HepG2 (cell line): ENCODE results near the gene CDH13. TPM values are rescaled to one million over a fixed set of nuclear protein-coding genes. Genes with fewer than 3 reads are reported as not detected.

Experiments
- ATAC-seq: fragments of 200-7000 bp; cut with Tn5 transposase; 3 replicates; pipeline ENCODE4 v1.9.1; 2020; ENCODE audit warnings: mild to moderate bottlenecking, moderate library complexity
- BruUV-seq: library from RNA; stranded (reverse); fragments of 400-500 nt; replicated peaks from 2 replicates; lab custom pipeline; 2021; lab: Mats Ljungman, UMichigan
- CTCF ChIA-PET: fragments of 300-600 bp; formaldehyde crosslinking; extraction: SDS; loops from one replicate; lab custom pipeline; 2021; ENCODE audit warnings: low total read pairs, inconsistent platforms, low intra/inter-chr PET ratio; lab: Yijun Ruan, JAX
- POLR2A ChIA-PET: fragments of 350-600 bp; sonication (Branson Sonifier 250); formaldehyde crosslinking; loops from one replicate; lab custom pipeline; 2020; ENCODE audit warnings: antibody characterized with exemption, inconsistent platforms; lab: Yijun Ruan, JAX
- DNase-seq: peaks from one replicate; pipeline ENCODE4 v3.0.0-alpha.2; 2015; ENCODE audit warnings: low spot score
- FAIRE-seq: peaks from 3 replicates; lab custom pipeline; 2011; peaks lifted over from hg19 to GRCh38; lab: Jason Lieb, UNC
- H2AFZ ChIP-seq: one replicate; pipeline ENCODE4 v1.6.1; 2011; ENCODE audit warnings: low read length, inconsistent platforms
- H3K27ac ChIP-seq: fragments of 300-600 bp; 3 replicates; pipeline ENCODE4 v1.8.0; 2011; ENCODE audit warnings: mixed run types, mild to moderate bottlenecking, mixed read lengths, low read length, inconsistent platforms; ENCODE audit not compliant: insufficient read depth; ENCODE audit errors: extremely low read length
- H3K27me3 ChIP-seq, 2 experiments: fragments of 200-600 bp in 1 of 2; 2 replicates in 1 of 2; 3 replicates in 1 of 2; pipeline versions ENCODE4 v1.6.0 to v1.8.0; 2011; ENCODE audit warnings: low read length in 2 of 2, mild to moderate bottlenecking in 2 of 2, moderate library complexity in 2 of 2, inconsistent platforms in 1 of 2; ENCODE audit not compliant: insufficient read depth in 2 of 2, control insufficient read depth in 1 of 2
- H3K36me3 ChIP-seq, 2 experiments: fragments of 200-600 bp in 1 of 2; replicated peaks in 1 of 2; 2 replicates in 1 of 2; 3 replicates in 1 of 2; pipeline versions ENCODE4 v1.5.1 to v1.8.0; 2011; ENCODE audit warnings: low read length in 2 of 2, inconsistent platforms in 1 of 2; ENCODE audit not compliant: insufficient read depth in 2 of 2, control insufficient read depth in 1 of 2
- H3K4me1 ChIP-seq: 2 replicates; pipeline ENCODE4 v1.5.1; 2012; ENCODE audit warnings: low read length, inconsistent platforms; ENCODE audit not compliant: insufficient read depth
- H3K4me2 ChIP-seq: 2 replicates; pipeline ENCODE4 v1.6.0; 2011; ENCODE audit warnings: low read depth, low read length, inconsistent platforms
- H3K4me3 ChIP-seq, 3 experiments: fragments of 200-600 bp in 1 of 3; sonication (generic), shearing (Covaris generic) in 1 of 3; replicated peaks in 1 of 3; 2 replicates each; pipeline ENCODE4 v1.5.1; 2011 to 2016; ENCODE audit warnings: low read length in 3 of 3, inconsistent platforms in 2 of 3, low read depth in 2 of 3, mild to moderate bottlenecking in 2 of 3, control low read depth in 1 of 3, mixed read lengths in 1 of 3; ENCODE audit not compliant: insufficient read depth in 1 of 3
- H3K79me2 ChIP-seq: one replicate; pipeline ENCODE4 v1.6.1; 2011; ENCODE audit warnings: low read length, inconsistent platforms; ENCODE audit not compliant: insufficient read depth
- H3K9ac ChIP-seq: 2 replicates; pipeline ENCODE4 v1.6.0; 2011; ENCODE audit warnings: mild to moderate bottlenecking, low read depth, low read length, inconsistent platforms; ENCODE audit not compliant: insufficient read depth
- H3K9me3 ChIP-seq: 2 replicates; pipeline ENCODE4 v1.5.1; 2012; ENCODE audit warnings: mild to moderate bottlenecking, low read length
- H4K20me1 ChIP-seq: 2 replicates; pipeline ENCODE4 v1.6.0; 2011; ENCODE audit warnings: inconsistent platforms, mild to moderate bottlenecking, low read length, moderate library complexity; ENCODE audit not compliant: insufficient read depth
- DMAP1 ChIP-seq: IDR thresholded peaks from 2 replicates; pipeline ENCODE4 v1.6.1; 2016
- DNMT3B ChIP-seq: conservative IDR thresholded peaks from 2 replicates; pipeline ENCODE4 v1.6.1; 2016; ENCODE audit warnings: missing biosample characterization, control low read depth
- HDAC1 ChIP-seq: sonication (generic); formaldehyde crosslinking; IDR thresholded peaks from 2 replicates; pipeline ENCODE4 v1.5.1; 2020; ENCODE audit warnings: mild to moderate bottlenecking, missing genetic modification reagents
- HOXA3 ChIP-seq: sonication (generic); formaldehyde crosslinking; IDR thresholded peaks from 2 replicates; pipeline ENCODE4 v1.5.0; 2020; ENCODE audit warnings: missing genetic modification reagents
- PRPF4 ChIP-seq: fragments of 200-400 bp; formaldehyde crosslinking; IDR thresholded peaks from 2 replicates; pipeline ENCODE4 v1.6.1; 2016; ENCODE audit warnings: low read length, low read depth; ENCODE audit not compliant: poor library complexity, severe bottlenecking
- RARG ChIP-seq: sonication (generic); formaldehyde crosslinking; IDR thresholded peaks from 2 replicates; pipeline ENCODE4 v1.4.0; 2020; ENCODE audit warnings: low read depth, mild to moderate bottlenecking, missing genetic modification reagents
- TBX3 ChIP-seq: fragments of 450-650 bp; IDR thresholded peaks from 2 replicates; pipeline ENCODE4 v1.6.1; 2017; ENCODE audit warnings: antibody characterized with exemption, mild to moderate bottlenecking, inconsistent platforms, borderline replicate concordance
- ZNF281 ChIP-seq: sonication (generic); formaldehyde crosslinking; IDR thresholded peaks from 2 replicates; pipeline ENCODE4 v1.4.0; 2020; ENCODE audit warnings: missing genetic modification reagents, borderline replicate concordance
- ZNF44 ChIP-seq: sonication (generic); formaldehyde crosslinking; IDR thresholded peaks from 2 replicates; pipeline ENCODE4 v1.5.1; 2020; ENCODE audit warnings: mild to moderate bottlenecking, missing genetic modification reagents
- ZNF7 ChIP-seq: IDR thresholded peaks from 2 replicates; pipeline ENCODE4 v1.6.1; 2016; ENCODE audit warnings: missing biosample characterization, missing genetic modification reagents
- WGBS: methylation state at CpG from one replicate; pipeline ENCODE4 v1.1.6; 2017; ENCODE audit warnings: low lambda C conversion rate; 5-methylcytosine and 5-hydroxymethylcytosine counted together
- in situ Hi-C: cut with HindIII; loops from 2 replicates; pipeline ENCODE4 v1.10.0; 2017; ENCODE audit warnings: low pct_unique_long_range_greater_than_20kb; ENCODE audit not compliant: extremely low pct_ligation_motif_present
- intact Hi-C: fragments of 100-400 bp; cut with micrococcal nuclease; formaldehyde crosslinking; loops from one replicate; pipeline ENCODE4 v1.10.0; 2022; ENCODE audit not compliant: unreplicated experiment
- polyA plus RNA-seq, 8 experiments: library from polyadenylated mRNA; depleted of rRNA in 3 of 8; stranded (reverse) in 7 of 8; unstranded in 1 of 8; fragments of >200 nt; fragmentation: Illumina TruSeq in 4 of 8; extraction: Trizol in 4 of 8; gene quantifications; 2 replicates each; pipeline versions ENCODE4 v1.2.1 to v1.2.3, GENCODE V29; 2011 to 2016; ENCODE audit warnings: low read depth in 4 of 8, missing spikeins in 1 of 8, mixed read lengths in 1 of 8; ENCODE audit not compliant: insufficient read depth in 1 of 8
- total RNA-seq, 5 experiments: library from RNA; depleted of rRNA; stranded (reverse); fragments of >200 nt; fragmentation: Illumina TruSeq; extraction: Trizol; gene quantifications; 2 replicates each; pipeline ENCODE4 v1.2.3, GENCODE V29; 2016; ENCODE audit warnings: low read depth in 1 of 5
- TF ChIP-seq, protein P1 (sequence below): sonication (generic); formaldehyde crosslinking; IDR thresholded peaks from 2 replicates; pipeline ENCODE4 v1.4.0; 2020; ENCODE audit warnings: mild to moderate bottlenecking, missing genetic modification reagents
- TF ChIP-seq, protein P2 (sequence below): IDR thresholded peaks from 2 replicates; pipeline ENCODE4 v1.6.1; 2016; ENCODE audit warnings: missing compliant biosample characterization, missing genetic modification reagents, borderline replicate concordance
- TF ChIP-seq, protein P3 (sequence below): sonication (generic); formaldehyde crosslinking; IDR thresholded peaks from 2 replicates; pipeline ENCODE4 v1.4.0; 2020; ENCODE audit warnings: mild to moderate bottlenecking, missing genetic modification reagents, borderline replicate concordance

Gene CDH13
- total and polyA plus RNA-seq, 2 of the 13 experiments (the other 11 are each of a cell fraction or from before 2014, with no cell fraction given) = not detected

DNA sequence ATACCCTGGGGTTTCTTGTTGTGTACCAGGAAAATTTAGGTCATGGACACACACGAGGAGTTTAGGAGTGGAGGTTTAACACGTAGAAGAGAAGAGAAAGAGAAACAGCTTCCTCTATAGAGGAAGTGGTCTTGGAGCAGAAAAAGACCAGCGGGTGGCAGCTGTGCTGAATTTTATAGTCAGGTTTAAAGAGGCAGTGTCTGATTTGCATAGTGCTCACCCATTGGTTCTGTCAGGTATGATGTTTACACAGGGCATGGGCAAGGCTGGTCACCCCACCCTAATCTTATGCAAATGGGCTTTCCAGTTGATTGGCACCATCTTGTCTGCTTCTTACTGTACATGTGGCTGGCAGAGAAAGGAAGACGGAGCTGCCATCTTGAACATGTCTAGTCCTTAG is 309.0 kb downstream of the CDH13 start:
- H3K9ac ChIP-seq = no peak overlapping the region
- WGBS = 3% methylated on average over 4 of the region's 4 CpGs
- no peaks in the 10 kb centered on the region for H4K20me1 ChIP-seq
- DNase-seq (no peak), FAIRE-seq (no peak), ATAC-seq (no peak)
- H3K27me3 ChIP-seq = no peaks in the 10 kb centered on the region
- H3K79me2 ChIP-seq = no peaks in the 10 kb centered on the region
- H3K9me3 ChIP-seq = peaks cover 64% of the 10 kb centered on the region
- ChIA-PET CTCF (no interaction called here), POLR2A (no interaction called here)
- no peaks in the 10 kb centered on the region for H3K4me1 ChIP-seq
- no peak for TF ChIP-seq TBX3
- no peak for TF ChIP-seq PRPF4
- TF ChIP-seq HOXA3 (CRISPR knock-in tag) = no peak
- TF ChIP-seq DNMT3B (CRISPR knock-in tag) = no peak
- TF ChIP-seq, protein P1, sequence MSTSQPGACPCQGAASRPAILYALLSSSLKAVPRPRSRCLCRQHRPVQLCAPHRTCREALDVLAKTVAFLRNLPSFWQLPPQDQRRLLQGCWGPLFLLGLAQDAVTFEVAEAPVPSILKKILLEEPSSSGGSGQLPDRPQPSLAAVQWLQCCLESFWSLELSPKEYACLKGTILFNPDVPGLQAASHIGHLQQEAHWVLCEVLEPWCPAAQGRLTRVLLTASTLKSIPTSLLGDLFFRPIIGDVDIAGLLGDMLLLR (CRISPR knock-in tag) = no peak
- no peak for TF ChIP-seq HDAC1 (CRISPR knock-in tag)
- no peak for TF ChIP-seq ZNF44 (CRISPR knock-in tag)
- TF ChIP-seq ZNF7 (CRISPR knock-in tag) = no peak
- TF ChIP-seq DMAP1 (CRISPR knock-in tag) = no peak
- TF ChIP-seq, protein P2, sequence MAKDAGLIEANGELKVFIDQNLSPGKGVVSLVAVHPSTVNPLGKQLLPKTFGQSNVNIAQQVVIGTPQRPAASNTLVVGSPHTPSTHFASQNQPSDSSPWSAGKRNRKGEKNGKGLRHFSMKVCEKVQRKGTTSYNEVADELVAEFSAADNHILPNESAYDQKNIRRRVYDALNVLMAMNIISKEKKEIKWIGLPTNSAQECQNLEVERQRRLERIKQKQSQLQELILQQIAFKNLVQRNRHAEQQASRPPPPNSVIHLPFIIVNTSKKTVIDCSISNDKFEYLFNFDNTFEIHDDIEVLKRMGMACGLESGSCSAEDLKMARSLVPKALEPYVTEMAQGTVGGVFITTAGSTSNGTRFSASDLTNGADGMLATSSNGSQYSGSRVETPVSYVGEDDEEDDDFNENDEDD (CRISPR knock-in tag) = no peak
- TF ChIP-seq ZNF281 (CRISPR knock-in tag) = no peak
- TF ChIP-seq, protein P3, sequence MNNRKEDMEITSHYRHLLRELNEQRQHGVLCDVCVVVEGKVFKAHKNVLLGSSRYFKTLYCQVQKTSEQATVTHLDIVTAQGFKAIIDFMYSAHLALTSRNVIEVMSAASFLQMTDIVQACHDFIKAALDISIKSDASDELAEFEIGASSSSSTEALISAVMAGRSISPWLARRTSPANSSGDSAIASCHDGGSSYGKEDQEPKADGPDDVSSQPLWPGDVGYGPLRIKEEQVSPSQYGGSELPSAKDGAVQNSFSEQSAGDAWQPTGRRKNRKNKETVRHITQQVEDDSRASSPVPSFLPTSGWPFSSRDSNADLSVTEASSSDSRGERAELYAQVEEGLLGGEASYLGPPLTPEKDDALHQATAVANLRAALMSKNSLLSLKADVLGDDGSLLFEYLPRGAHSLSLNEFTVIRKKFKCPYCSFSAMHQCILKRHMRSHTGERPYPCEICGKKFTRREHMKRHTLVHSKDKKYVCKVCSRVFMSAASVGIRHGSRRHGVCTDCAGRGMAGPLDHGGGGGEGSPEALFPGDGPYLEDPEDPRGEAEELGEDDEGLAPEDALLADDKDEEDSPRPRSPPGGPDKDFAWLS (CRISPR knock-in tag) = no peak
- TF ChIP-seq RARG (CRISPR knock-in tag) = no peak
- intact Hi-C loops (no loop called here), in situ Hi-C loops (no loop called here)
- no peak overlapping the region for H3K27ac ChIP-seq
- H2AFZ ChIP-seq = no peak overlapping the region
- BruUV-seq = no TSS peak
- H3K4me3 ChIP-seq = no peak overlapping the region
- no peaks in the 10 kb centered on the region for H3K36me3 ChIP-seq
- H3K4me2 ChIP-seq = no peak overlapping the region
